ENCODE measurements around the gene TAPBP.
"Not testable (repeated sequence)": the region's sequence is repeated elsewhere in the genome, so short reads cannot be mapped to it uniquely, and the experiment has no call there.

The TAPBP gene

GRCh38 chr6:33296797-33297405 lies 17.0 kb downstream of the TAPBP start:
- no peak for DNase-seq (ENCODE audit: low read depth)

GRCh38 chr6:33295621-33296369 lies 18.1 kb downstream of the TAPBP start:
- no peak for DNase-seq (ENCODE audit: low read depth)

GRCh38 chr6:33294086-33294823 lies 19.6 kb downstream of the TAPBP start:
- DNase-seq (ENCODE audit: low read depth) = no peak

- no peak for DNase-seq (ENCODE audit: low read depth)
Measured at GRCh38 chr6:33292996-33293682, 20.7 kb downstream of the TAPBP start.

GRCh38 chr6:33290459-33290858 lies 23.4 kb downstream of the TAPBP start:
- no peak for DNase-seq (ENCODE audit: low read depth)

- no peak for DNase-seq (ENCODE audit: low read depth)
Measured at GRCh38 chr6:33289784-33290315, 24.0 kb downstream of the TAPBP start.

GRCh38 chr6:33288921-33289783 lies 24.7 kb downstream of the TAPBP start, which contains the start of the genes PFDN6 and WDR46:
PFDN6 (plus strand) TSS chr6:33289601; CDS start chr6:33289857, 256 bp downstream.
WDR46 (minus strand) TSS chr6:33289239; CDS start chr6:33289170, 69 bp downstream.
- DNase-seq (ENCODE audit: low read depth) = peak; percentile 82

- DNase-seq (ENCODE audit: low read depth) = no peak
Measured at GRCh38 chr6:33288141-33288920, 25.5 kb downstream of the TAPBP start.

- no peak for DNase-seq (ENCODE audit: low read depth)
Measured at GRCh38 chr6:33286946-33287914, 26.6 kb downstream of the TAPBP start.

GRCh38 chr6:33285214-33285613 lies 28.7 kb downstream of the TAPBP start:
- not testable (repeated sequence) for DNase-seq (ENCODE audit: low read depth)

- DNase-seq (ENCODE audit: low read depth) = no peak
Measured at GRCh38 chr6:33280539-33280938, 33.3 kb downstream of the TAPBP start.

GRCh38 chr6:33279971-33280511 lies 33.8 kb downstream of the TAPBP start:
- peak; percentile 22 for DNase-seq (ENCODE audit: low read depth)

- DNase-seq (ENCODE audit: low read depth) = no peak
Measured at GRCh38 chr6:33279257-33279695, 34.6 kb downstream of the TAPBP start.

- no peak for DNase-seq (ENCODE audit: low read depth)
Measured at GRCh38 chr6:33278810-33279209, 35.1 kb downstream of the TAPBP start.

- DNase-seq (ENCODE audit: low read depth) = no peak
Measured at GRCh38 chr6:33278392-33278741, 35.5 kb downstream of the TAPBP start.

- no peak for DNase-seq (ENCODE audit: low read depth)
Measured at GRCh38 chr6:33277663-33278391, 36.1 kb downstream of the TAPBP start.

- peak; percentile 69 for DNase-seq (ENCODE audit: low read depth)
Measured at GRCh38 chr6:33276864-33277662, 36.8 kb downstream of the TAPBP start, which contains the start of gene B3GALT4. B3GALT4 (plus strand) TSS chr6:33277123; CDS start chr6:33277420, 297 bp downstream.

Data from fibroblast of gingiva (primary cell).